Natural killer cell treated with Interleukin-12 subunit alpha and Interleukin-12 subunit beta and Interleukin-15 and Interleukin-18, amount 100 ng/mL, for 72 hours (primary cell): ENCODE results near the gene ABLIM1. TPM values are rescaled to one million over a fixed set of nuclear protein-coding genes. Genes with fewer than 3 reads are reported as not detected.
A peak's percentile ranks its signal among the peaks of the same experiment; 100 is the strongest.

Experiments
- ATAC-seq, 2 donors: fragments of 150-1000 bp; cut with Tn5 transposase in 1 of 2; sonication (Bioruptor Pico), chemical (Tn5 transposase) in 1 of 2; 2 replicates each; pipeline ENCODE4 v1.10.0; 2021
- DNase-seq: peaks from one replicate; pipeline ENCODE4 v3.0.0; 2022; ENCODE audit warnings: low spot score
- H3K27ac Mint-ChIP-seq, 2 donors: 1 replicate in 1 of 2; 2 replicates in 1 of 2; pipeline ENCODE4 v1.8.0; 2022; ENCODE audit warnings: mixed read lengths in 2 of 2, mild to moderate bottlenecking in 1 of 2, moderate library complexity in 1 of 2
- H3K27me3 Mint-ChIP-seq, 2 donors: 1 replicate in 1 of 2; 2 replicates in 1 of 2; pipeline ENCODE4 v1.8.0; 2022; ENCODE audit warnings: mixed read lengths in 2 of 2
- H3K36me3 Mint-ChIP-seq: one replicate; pipeline ENCODE4 v1.8.0; 2022; ENCODE audit warnings: mixed read lengths
- H3K4me1 Mint-ChIP-seq, 2 donors: 1 replicate in 1 of 2; 2 replicates in 1 of 2; pipeline ENCODE4 v1.8.0; 2022; ENCODE audit warnings: low read depth in 2 of 2, mixed read lengths in 2 of 2, mild to moderate bottlenecking in 1 of 2
- H3K4me3 Mint-ChIP-seq: one replicate; pipeline ENCODE4 v1.8.0; 2022; ENCODE audit warnings: mixed read lengths
- H3K9me3 Mint-ChIP-seq: 2 replicates; pipeline ENCODE4 v1.8.0; 2022; ENCODE audit warnings: mixed read lengths
- total RNA-seq, 2 donors: library from RNA; stranded (reverse); gene quantifications; one replicate each; pipeline ENCODE4 v1.2.3, GENCODE V29; 2022

The ABLIM1 gene
- total RNA-seq, 2 donors from 2014 or later = 7.9 to 11.0 TPM

DNA sequence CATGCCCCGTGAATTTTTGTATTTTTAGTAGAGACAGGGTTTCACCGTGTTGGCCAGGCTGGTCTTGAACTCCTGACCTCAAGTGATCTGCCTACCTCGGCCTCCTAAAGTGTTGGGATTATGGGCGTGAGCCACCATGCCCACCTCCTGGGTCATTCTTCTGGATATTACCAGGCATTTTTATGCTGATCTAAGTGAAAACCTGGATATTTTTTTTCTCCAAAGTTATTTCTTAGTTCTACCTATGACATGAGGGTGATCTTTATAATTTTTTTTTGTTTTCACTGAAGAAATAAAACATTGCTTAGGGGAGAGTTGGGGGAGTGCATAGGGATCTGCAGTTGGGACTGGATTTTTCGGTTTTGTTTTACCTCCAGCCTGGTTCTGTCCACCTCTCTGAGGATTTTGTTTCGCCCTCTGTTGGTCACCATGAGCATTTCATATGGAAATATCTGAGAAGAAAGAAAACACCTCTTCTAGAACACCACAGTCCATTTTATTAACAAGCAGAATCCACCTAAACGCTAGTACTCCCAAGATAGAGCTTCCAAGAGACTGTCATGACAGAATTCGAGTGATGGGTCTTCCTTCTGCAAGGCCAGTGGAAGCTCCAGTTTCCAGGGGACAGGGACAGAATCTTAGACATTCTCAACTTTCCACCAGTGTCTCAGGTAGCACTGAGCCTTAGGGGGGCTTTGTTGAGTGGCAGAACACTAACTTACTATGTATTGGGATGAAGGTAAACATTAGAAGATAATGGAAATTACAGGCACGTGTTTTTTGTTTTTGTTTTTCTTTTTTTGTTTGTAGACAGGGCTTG lies 220.4 kb downstream of the ABLIM1 start:
- no peaks in the 10 kb centered on the region for H3K36me3 Mint-ChIP-seq
- H3K4me1 Mint-ChIP-seq = no peaks in the 10 kb centered on the region
- H3K4me3 Mint-ChIP-seq = no peak overlapping the region
- ATAC-seq (no peak), DNase-seq (no peak)
- no peaks in the 10 kb centered on the region for H3K27me3 Mint-ChIP-seq
- H3K27ac Mint-ChIP-seq = no peak overlapping the region
- no peaks in the 10 kb centered on the region for H3K9me3 Mint-ChIP-seq

DNA sequence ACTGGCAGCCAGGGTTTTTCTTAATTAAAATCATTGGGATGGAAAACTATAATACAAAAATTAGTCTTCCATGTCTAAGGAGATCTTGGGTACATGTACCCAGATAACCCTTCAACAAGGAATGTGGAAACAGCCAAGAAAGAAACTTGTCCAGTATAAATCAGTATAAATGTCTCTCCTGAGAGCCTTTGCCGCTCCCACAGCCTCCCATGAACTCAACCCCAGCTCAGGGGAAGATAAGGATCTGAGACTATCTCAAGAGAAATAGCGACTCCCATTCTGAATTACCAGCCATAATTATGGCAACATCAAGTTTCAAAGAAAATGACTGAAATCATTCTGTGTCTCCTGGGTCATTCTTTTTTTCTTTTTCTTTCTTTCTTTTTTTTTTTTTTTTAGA lies 221.1 kb downstream of the ABLIM1 start:
- Mint-ChIP-seq H3K9me3 (no peaks in the 10 kb centered on the region), H3K27ac (no peak overlapping the region), H3K36me3 (no peaks in the 10 kb centered on the region), H3K4me1 (no peaks in the 10 kb centered on the region), H3K4me3 (no peak overlapping the region), H3K27me3 (no peaks in the 10 kb centered on the region)
- ATAC-seq (no peak), DNase-seq (no peak)

DNA sequence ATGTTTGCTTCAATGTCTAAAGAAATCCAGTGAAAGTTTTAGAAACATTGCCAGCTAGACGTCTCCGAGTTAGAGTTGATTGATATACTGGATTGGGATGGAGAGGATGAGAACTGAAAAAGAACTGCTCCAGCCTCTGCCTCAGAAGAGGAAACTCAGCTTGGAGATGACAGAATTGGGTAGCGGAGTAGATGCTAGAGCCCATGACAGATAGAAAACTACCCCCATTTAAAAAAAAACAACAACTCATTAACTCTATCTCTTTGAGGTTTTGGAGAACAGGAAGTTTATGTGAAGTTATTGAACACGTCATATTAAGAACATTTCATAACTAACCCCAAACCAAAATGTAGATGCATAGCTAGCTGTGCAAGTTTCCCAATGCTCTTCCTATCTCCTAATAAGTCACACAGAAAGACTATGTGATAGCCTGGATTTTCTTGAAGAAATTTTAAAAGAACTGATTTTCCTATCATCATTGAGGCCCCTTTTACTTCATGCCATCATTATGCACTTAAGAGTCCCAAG lies 225.4 kb downstream of the ABLIM1 start:
- DNase-seq = no peak
- Mint-ChIP-seq H3K27ac (no peak overlapping the region), H3K4me3 (no peak overlapping the region), H3K9me3 (no peaks in the 10 kb centered on the region), H3K4me1 (no peaks in the 10 kb centered on the region), H3K27me3 (no peaks in the 10 kb centered on the region), H3K36me3 (no peaks in the 10 kb centered on the region)
- no peak for ATAC-seq

DNA sequence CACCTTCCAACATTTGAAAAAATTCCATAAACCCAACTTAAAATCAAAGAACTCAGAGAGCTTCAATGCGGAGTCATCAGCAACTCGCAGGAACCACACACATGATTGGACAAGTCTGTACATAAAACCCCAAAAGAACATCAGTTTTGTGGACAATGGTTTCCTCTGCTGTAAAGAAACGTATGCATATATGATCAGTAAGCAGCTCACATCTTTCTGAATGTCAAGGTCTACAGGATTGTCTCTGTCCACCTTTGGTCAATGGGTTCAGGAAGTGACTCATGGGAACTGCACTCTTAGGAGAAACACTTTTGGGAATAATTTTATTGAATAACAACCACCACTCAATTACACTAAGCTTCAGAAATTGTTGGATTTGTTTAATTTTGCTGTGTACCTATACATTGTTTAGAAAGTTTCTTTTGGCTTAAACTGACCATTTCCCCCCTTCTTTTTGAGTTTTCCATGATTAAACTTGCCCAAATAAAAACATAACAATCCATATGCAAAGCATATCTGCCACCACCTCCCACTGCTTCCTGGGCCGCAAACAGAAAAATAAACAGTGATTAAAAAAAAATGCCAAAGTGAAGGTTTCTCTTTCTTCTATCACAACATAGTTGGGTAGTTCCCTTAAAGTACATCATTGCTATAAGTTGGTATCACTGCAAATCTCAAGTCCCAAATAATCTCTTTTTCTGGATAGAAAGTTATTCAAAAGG lies 226.5 kb downstream of the ABLIM1 start:
- no peaks in the 10 kb centered on the region for H3K36me3 Mint-ChIP-seq
- ATAC-seq = no peak
- no peak overlapping the region for H3K27ac Mint-ChIP-seq

DNA sequence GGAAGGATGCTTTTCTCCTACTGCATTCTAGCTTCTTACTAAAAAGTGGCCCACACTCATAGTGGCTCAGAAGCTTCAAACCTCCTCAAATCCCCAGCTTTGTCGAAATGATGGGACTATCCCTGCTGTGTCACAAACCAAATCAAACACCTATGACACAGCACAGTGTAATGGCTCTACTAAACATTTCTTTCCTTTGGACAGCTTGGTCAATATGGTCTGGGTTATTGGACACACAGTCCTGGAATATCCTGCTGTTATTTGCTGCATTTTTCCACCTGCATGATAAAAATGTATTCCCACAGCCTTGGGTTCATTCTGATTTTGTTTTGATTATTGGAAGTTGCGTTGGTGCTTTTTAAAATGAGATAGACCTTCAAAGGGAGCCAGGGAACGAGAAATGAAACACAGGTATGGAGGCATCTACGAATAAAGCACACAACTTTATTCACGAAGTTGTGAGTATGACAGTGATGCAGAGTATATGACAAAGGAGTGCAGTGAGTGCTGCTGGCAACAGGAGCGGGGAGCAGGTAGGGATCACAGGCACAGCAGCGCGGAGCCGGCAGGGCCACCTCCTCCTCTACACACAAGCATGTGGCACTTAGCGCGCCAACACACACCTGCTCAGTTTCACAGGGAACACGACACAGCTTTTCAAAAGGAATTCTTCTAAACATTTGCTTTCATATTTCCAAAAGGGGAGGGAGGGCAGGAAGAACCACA lies 227.2 kb downstream of the ABLIM1 start:
- no peak for DNase-seq
- H3K4me3 Mint-ChIP-seq = no peak overlapping the region
- no peaks in the 10 kb centered on the region for H3K4me1 Mint-ChIP-seq
- no peaks in the 10 kb centered on the region for H3K36me3 Mint-ChIP-seq
- H3K27ac Mint-ChIP-seq = no peak overlapping the region
- ATAC-seq = no peak
- H3K9me3 Mint-ChIP-seq = no peaks in the 10 kb centered on the region
- no peaks in the 10 kb centered on the region for H3K27me3 Mint-ChIP-seq

More for the DNA sequence above, 226.5 kb downstream of the ABLIM1 start:
- no peaks in the 10 kb centered on the region for H3K27me3 Mint-ChIP-seq
- H3K9me3 Mint-ChIP-seq = no peaks in the 10 kb centered on the region
- no peak overlapping the region for H3K4me3 Mint-ChIP-seq
- H3K4me1 Mint-ChIP-seq = no peaks in the 10 kb centered on the region
- DNase-seq = no peak

DNA sequence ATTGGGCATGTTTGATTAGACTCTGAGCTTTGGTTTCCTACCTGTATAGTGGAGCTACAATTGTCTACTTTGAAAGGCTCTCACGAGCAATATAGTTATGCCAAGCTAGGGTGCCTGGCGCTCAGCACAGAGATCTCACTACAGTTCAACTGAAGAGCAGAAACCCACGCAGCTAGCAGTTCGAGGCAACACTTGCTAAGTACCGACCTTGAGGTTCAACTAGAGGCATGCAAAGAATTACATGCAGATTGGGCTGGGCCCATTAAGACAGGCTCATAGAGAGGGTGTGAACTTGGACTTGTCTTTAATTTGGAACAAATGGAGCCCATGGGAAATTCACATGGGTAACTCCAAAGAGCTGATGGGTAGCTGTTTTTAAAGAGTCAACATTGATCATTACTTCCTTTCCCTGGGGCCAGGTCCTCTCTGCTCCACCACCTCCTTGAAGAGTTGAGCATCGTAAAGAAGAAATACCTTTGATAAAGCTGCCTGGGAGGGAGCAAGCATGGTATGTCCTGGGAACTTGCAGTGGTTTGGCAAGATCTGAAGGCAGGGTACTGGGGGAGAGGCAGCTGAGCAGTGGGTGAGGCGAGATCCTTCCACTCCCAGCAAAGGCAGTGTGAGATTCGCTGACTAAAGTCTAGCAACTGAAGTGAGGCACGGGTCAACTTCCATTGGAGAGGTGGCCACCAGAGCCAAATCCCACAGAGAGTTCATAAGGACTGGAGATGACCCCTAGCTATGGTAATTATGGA lies 228.3 kb downstream of the ABLIM1 start:
- H3K36me3 Mint-ChIP-seq = no peaks in the 10 kb centered on the region
- H3K27ac Mint-ChIP-seq = no peak overlapping the region
- H3K9me3 Mint-ChIP-seq = no peaks in the 10 kb centered on the region
- DNase-seq (no peak), ATAC-seq (no peak)
- no peaks in the 10 kb centered on the region for H3K27me3 Mint-ChIP-seq
- no peaks in the 10 kb centered on the region for H3K4me1 Mint-ChIP-seq
- H3K4me3 Mint-ChIP-seq = no peak overlapping the region

DNA sequence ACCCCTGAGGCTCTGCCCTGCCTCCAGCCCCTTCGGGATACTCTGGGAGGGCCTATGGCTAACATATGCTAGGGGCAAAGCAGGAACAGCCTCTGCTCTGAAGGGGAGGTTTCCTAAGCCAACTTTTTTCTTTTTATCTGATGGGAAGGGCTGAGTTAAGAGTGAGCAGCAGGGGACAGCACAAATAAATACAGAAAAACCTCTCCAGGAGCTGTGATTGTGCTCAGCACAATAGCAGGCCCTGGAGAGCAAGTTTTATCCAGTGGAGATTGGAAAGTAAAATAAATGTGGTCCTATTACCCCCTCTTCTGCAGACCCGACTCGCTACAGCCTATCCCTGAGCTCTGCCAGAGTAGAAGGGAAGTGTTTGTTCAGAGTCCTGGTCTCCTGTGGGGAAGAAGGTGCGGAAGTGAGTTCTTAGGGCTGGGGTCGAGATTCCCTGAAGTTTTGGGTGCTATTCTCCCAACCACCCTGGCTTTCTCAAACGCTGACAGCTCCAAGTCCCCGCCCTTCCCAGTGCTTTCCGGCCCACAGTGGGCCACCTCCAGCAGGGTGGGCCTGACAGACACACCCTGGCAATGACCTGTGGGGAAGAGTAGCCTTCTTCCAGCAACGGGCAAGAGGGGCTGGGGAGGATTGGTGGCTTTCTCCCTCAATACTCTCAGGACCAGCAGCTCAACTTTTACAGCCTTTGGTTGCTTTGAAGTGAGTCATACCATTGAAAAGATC lies 230.8 kb downstream of the ABLIM1 start:
- Mint-ChIP-seq H3K9me3 (no peaks in the 10 kb centered on the region), H3K27ac (no peak overlapping the region), H3K4me1 (no peaks in the 10 kb centered on the region), H3K4me3 (no peak overlapping the region), H3K36me3 (no peaks in the 10 kb centered on the region), H3K27me3 (no peaks in the 10 kb centered on the region)
- DNase-seq (no peak), ATAC-seq (no peak)

DNA sequence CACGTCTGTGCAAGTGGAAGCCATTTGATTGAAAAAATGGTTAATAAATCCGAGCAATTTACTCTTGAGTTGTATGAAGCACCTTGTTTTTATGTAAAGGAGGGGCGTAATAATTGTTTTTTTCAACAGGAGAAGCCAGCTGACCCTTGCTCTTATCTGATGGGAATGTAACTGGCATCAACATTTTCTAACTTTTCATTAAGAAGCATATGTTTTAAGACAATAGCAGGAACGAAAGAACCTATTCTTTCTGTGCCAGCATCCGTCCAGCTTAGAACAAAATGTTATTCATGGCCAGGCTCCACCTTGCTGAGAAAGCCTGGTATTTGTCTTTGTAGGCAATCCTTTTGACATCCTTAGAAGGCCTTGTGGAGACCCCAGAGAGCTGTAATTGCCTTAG lies 231.6 kb downstream of the ABLIM1 start:
- Mint-ChIP-seq H3K36me3 (no peaks in the 10 kb centered on the region), H3K4me3 (no peak overlapping the region), H3K27me3 (peaks cover 0 to 1% of the 10 kb centered on the region in 2 donors), H3K27ac (no peak overlapping the region), H3K9me3 (no peaks in the 10 kb centered on the region), H3K4me1 (peaks cover 0 to 2% of the 10 kb centered on the region in 2 donors)
- ATAC-seq (no peak), DNase-seq (no peak)

DNA sequence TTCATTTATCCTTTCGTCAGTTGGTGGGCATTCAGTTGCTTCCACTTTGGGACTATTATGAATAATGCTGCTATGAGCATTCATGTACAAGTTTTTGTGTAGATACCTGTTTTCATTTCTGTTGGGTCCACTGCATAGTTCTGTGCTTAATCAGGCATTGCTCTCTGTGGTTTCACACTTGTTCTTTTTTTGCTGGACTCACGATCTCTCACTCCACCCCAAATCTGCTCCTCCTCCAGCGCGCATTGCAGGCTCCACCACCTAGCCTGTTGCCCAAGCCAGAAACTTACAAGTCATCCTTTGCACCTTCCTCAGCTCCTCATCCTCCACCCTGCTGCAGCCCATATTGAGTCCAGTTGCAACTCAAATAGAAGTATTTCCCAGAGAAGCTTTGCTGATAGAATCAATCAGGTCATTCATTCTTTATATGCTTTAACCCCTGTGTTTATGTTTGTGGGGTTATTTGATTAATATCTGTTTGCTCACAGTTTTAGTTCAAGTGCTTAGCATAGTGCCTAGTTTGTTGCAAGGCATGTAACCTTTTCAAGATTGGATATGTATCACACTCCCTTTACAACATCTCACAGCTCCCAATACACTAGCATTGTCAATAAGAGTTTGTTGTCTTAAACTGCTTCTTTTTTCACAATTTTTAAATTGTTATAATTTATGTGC lies 237.1 kb downstream of the ABLIM1 start:
- Mint-ChIP-seq H3K9me3 (no peaks in the 10 kb centered on the region), H3K36me3 (no peaks in the 10 kb centered on the region), H3K27ac (no peak overlapping the region), H3K4me1 (peaks cover 20 to 26% of the 10 kb centered on the region in 2 donors), H3K27me3 (peaks cover 10 to 27% of the 10 kb centered on the region in 2 donors), H3K4me3 (no peak overlapping the region)
- peak; percentile 46 to 63 for ATAC-seq
- no peak for DNase-seq

DNA sequence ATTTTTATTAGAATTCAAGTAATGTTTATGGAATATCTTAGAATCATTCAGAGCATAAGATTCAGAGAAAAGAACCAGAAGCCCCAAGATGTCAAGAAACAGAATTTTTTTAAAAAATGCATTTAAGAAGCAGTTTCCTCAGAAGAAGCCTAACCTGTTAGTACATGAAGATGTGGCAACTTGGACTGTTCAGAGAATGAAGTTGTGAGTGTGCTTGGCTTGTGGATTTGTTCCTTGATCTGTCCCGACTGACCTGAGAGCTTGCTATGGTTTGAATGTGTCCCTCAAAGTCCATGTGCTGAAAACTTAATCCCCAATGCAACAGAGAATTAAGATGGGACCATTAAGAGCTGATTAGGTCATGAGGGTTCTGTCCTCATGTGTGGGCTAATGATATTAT lies 240.0 kb downstream of the ABLIM1 start:
- ATAC-seq = no peak
- Mint-ChIP-seq H3K27me3 (peaks cover 14 to 36% of the 10 kb centered on the region in 2 donors), H3K9me3 (no peaks in the 10 kb centered on the region), H3K36me3 (no peaks in the 10 kb centered on the region), H3K4me3 (no peak overlapping the region), H3K4me1 (peaks cover 20 to 26% of the 10 kb centered on the region in 2 donors), H3K27ac (no peak overlapping the region)
- no peak for DNase-seq

DNA sequence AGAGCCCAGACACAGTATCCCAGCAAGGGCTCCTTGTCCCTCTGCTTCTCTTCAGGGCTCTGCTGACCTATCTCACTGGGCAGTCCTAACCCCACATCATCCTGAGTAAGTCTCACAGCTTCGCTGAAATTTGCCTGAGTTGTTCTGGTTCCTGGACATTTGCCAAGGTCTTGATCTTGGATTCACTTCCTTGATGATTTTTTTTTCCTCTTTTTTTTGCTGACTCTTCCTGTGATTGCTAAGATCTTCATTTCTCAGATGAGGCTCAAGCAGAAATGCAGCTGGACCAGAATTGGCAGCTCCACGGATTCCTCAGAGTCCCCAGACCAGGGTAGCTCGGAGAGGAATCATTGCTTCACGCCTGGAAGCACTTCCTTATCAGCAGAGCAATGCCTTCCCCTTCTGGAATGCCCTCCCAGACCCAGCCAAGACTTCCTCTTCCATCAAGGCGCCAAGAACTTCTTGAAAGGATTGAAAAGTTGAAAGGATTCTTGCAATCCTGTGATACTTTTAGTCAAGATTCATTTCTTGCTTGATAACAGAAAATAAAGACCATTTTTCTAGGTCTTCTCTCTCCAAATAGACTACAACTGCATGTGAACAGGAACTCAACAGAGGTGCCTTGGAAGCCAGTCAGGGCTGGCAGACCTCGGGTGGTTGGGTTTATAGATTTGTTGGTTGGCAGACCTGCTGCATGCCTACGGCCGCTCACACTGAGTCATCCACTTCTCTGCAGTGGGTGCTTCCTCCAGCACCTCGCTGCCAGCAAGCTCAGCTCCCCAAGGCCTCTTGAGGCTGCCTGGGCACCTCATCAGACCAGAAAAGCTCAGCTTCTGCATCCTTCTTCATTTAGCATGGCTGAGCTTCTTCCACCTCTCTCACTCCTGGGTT lies 244.9 kb downstream of the ABLIM1 start:
- Mint-ChIP-seq H3K4me1 (peaks cover 0 to under 1% of the 10 kb centered on the region in 2 donors), H3K27ac (no peak overlapping the region), H3K27me3 (peaks cover 18 to 44% of the 10 kb centered on the region in 2 donors), H3K9me3 (no peaks in the 10 kb centered on the region), H3K4me3 (no peak overlapping the region), H3K36me3 (no peaks in the 10 kb centered on the region)
- DNase-seq (no peak), ATAC-seq (peak in 1 of 2 donors; percentile 28)
